ENCODE measurements around the gene PAFAH1B2.

Gene PAFAH1B2

GRCh38 chr11:117219001-117219400 lies 74.9 kb downstream of the PAFAH1B2 start:
- Mint-ChIP-seq H3K36me3 (peaks cover 54 to 74% of the 10 kb centered on the region in 2 donors), H3K4me1 (peaks cover 3 to 12% of the 10 kb centered on the region in 2 donors), H3K27me3 (no peaks in the 10 kb centered on the region), H3K27ac (peak overlapping the region; percentile 89), H3K4me3 (no peak overlapping the region), H3K9me3 (no peaks in the 10 kb centered on the region)
- no peak for ATAC-seq (replicated peaks)
- DNase-seq, result no peak

- no peaks in the 10 kb centered on the region for H3K27me3 Mint-ChIP-seq
- no peak overlapping the region for H3K4me3 Mint-ChIP-seq
- DNase-seq (no peak), ATAC-seq (replicated peaks) (no peak)
- H3K36me3 Mint-ChIP-seq, result peaks cover 53 to 74% of the 10 kb centered on the region in 2 donors
- H3K4me1 Mint-ChIP-seq, result peaks cover 3 to 12% of the 10 kb centered on the region in 2 donors
- H3K27ac Mint-ChIP-seq, result peak overlapping the region; percentile 89
- H3K9me3 Mint-ChIP-seq, result no peaks in the 10 kb centered on the region
Measured at GRCh38 chr11:117219455-117219854, 75.4 kb downstream of the PAFAH1B2 start.

GRCh38 chr11:117219995-117220394 lies 75.9 kb downstream of the PAFAH1B2 start:
- no peak for ATAC-seq (replicated peaks)
- Mint-ChIP-seq H3K36me3 (peaks cover 53 to 74% of the 10 kb centered on the region in 2 donors), H3K27me3 (no peaks in the 10 kb centered on the region), H3K27ac (peak overlapping the region; percentile 31), H3K4me3 (no peak overlapping the region), H3K9me3 (no peaks in the 10 kb centered on the region), H3K4me1 (peaks cover 3 to 17% of the 10 kb centered on the region in 2 donors)
- no peak for DNase-seq

- Mint-ChIP-seq H3K9me3 (no peaks in the 10 kb centered on the region), H3K27ac (no peak overlapping the region), H3K36me3 (peaks cover 59 to 78% of the 10 kb centered on the region in 2 donors)
Measured at GRCh38 chr11:117220568-117220967, 76.5 kb downstream of the PAFAH1B2 start.

DNA sequence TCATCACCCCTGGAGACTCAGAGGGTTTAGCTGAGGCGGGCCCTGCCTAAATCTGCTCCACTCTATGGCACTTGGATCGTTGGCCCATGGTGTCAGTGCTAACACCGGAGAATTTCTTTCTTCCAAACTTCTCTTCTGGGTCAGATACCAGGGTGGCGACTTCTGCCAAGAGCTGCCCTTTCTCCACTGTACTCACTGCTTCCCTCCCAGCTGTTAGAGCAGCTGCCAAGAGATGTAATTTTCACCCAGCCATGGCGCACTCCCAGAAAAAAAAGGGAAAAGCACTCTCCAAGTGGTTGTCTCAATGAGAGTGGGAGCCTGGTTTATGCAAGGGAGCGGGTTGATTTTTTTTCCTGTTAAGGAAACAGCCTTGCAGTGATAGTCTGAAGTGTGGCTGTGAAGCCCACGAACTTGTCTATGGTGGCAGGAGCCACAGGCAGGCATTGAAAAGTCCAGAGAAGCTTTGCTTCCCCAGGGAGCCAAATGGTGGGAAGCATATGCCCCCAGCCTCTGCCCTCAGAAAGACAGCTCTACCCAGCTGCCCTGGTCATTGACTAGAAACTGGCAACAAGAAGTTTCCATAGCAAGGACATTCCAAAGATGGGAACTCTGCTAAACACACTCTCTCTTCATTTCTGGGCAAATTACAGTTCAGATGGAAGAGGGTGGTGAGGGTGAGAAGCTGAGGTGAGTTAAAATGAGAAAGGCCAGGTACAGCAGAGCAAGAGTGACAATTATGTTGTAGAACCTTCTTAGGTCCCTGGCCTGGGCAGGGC lies 77.1 kb downstream of the PAFAH1B2 start:
- Mint-ChIP-seq H3K27ac (no peak overlapping the region), H3K4me1 (peaks cover 3 to 24% of the 10 kb centered on the region in 2 donors), H3K9me3 (no peaks in the 10 kb centered on the region), H3K36me3 (peaks cover 59 to 81% of the 10 kb centered on the region in 2 donors), H3K27me3 (no peaks in the 10 kb centered on the region), H3K4me3 (no peak overlapping the region)
- no peak for DNase-seq
- ATAC-seq (replicated peaks), result no peak

More at GRCh38 chr11:117220568-117220967, 76.5 kb downstream of the PAFAH1B2 start:
- no peak for ATAC-seq (replicated peaks)
- Mint-ChIP-seq H3K27me3 (no peaks in the 10 kb centered on the region), H3K4me3 (no peak overlapping the region), H3K4me1 (peaks cover 3 to 23% of the 10 kb centered on the region in 2 donors)
- no peak for DNase-seq

DNA sequence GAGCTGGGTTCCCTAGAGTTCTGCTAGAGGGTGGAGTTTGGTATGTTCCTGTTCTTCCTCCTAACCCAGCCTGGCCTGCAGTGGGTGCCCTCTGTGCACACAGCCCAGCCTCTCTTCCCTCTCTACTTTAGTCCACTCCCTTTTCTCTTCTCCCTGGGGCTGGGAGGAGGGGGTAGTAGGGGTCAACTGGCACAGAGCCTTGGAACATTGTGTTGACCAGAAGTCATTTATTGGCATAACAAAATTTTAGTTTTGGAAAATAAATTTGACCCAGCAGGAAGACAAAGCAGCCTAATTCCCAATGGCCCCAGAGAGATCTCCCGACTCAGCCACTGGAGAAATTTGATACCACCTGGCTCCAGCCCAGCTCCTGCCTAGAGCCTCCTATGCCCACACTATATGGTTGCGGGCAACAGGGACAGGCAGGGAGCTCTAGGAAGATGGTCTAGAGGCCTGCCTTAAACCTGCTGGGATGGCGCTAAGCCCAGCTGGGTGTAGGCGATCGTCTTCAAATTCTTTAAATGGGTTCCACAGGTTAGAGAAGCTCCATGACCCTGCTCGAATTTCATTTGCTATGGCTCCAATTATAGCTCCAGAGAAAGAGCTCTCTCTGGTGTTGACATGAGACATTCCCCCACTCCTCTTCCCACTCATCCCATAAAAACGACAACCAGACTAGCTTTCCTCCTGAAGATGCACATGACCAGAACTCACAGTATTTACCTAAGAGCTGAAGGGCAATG lies 77.9 kb downstream of the PAFAH1B2 start:
- H3K27me3 Mint-ChIP-seq, result no peaks in the 10 kb centered on the region
- no peak for DNase-seq
- peak overlapping the region; percentile 49 for H3K27ac Mint-ChIP-seq
- H3K9me3 Mint-ChIP-seq, result no peaks in the 10 kb centered on the region
- peaks cover 8 to 31% of the 10 kb centered on the region in 2 donors for H3K4me1 Mint-ChIP-seq
- no peak for ATAC-seq (replicated peaks)
- peaks cover 60 to 86% of the 10 kb centered on the region in 2 donors for H3K36me3 Mint-ChIP-seq
- no peak overlapping the region for H3K4me3 Mint-ChIP-seq

DNA sequence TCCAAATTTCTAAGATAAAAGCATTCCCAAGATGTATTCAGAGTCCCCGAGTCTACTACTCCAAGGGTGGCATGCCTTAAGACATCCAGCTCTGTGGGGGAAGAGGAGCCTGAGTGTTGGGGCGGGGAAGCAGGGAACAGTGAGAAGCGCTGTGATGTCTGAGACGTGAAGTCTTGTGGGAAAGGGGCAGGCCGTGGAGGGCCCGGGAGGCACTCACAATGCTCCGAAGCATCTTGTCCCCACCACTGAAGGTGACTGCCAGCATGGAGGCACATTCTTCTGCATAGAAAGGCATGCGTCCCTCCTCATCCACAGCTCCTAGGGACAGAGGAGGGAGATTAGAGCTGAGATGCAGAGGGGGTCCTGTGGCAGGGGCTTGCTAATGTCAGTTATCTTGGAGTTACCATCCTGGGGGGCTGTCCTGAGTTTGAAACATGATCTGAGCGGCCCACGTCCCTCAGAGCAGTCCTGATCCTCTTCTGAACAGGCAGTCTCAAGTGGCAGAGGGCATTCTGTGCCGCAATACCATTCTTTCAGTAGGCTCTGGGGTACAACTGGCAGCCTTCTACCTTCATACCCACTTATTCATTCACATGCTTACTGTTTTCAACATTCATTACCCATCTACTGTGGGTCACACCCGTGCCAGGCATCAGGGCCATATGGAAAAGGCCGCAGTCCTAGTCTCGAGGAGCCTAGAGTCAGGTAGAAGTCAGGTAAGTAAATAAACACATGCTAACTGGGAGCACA lies 79.1 kb downstream of the PAFAH1B2 start:
- Mint-ChIP-seq H3K4me3 (no peak overlapping the region), H3K36me3 (peaks cover 54 to 86% of the 10 kb centered on the region in 2 donors), H3K9me3 (no peaks in the 10 kb centered on the region), H3K27ac (peak overlapping the region; percentile 62), H3K4me1 (peaks cover 11 to 35% of the 10 kb centered on the region in 2 donors), H3K27me3 (no peaks in the 10 kb centered on the region)
- DNase-seq (no peak), ATAC-seq (replicated peaks) (no peak)

DNA sequence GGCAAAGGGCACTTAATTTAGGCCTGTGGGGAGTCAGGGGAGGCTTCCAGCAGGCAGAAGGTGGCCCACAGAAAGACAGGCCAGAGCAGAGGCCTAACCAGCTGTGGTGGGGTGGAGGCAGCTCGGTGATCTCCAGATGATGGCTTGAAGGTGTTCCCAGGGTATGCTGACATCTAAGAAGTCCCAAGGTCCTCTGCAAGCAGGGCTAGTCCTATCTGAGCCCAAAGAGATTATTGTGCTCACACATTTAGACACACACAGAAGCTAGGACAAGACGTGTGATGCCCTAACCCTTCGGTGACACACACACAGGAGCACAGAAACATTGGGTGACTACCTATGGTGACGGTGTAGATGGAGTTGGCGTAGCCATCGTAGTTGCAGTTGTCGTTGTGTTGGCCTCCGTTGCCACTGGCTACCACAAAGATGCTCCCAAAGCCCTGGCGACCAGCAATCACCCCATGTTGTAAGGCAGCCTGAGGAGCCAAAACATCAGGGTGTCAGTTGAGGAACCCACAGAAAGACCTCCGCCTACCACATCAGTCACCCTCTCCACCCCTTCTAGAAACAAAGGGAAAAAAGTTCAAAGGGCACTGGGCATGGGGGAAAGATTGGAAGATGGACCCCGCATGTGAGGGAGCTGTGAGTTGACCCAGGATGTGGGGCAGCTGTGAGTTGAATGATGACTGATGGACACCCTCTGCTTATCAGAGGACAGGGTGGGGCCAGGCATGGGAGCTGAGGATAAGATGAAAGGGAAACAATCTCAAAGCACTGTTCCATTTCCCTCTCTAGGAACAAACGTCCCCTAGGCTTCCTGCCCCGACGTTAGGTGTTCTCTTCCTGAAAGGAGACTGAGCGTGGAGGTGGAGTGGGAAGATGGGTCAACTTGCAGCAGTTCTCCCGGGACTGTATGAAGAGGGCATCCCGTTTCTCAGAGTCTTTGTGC lies 79.9 kb downstream of the PAFAH1B2 start:
- no peaks in the 10 kb centered on the region for H3K9me3 Mint-ChIP-seq
- DNase-seq (no peak), ATAC-seq (replicated peaks) (no peak)
- H3K27me3 Mint-ChIP-seq, result no peaks in the 10 kb centered on the region
- H3K36me3 Mint-ChIP-seq, result peaks cover 57 to 83% of the 10 kb centered on the region in 2 donors
- peak overlapping the region; percentile 62 for H3K27ac Mint-ChIP-seq
- H3K4me1 Mint-ChIP-seq, result peaks cover 16 to 42% of the 10 kb centered on the region in 2 donors
- no peak overlapping the region for H3K4me3 Mint-ChIP-seq

DNA sequence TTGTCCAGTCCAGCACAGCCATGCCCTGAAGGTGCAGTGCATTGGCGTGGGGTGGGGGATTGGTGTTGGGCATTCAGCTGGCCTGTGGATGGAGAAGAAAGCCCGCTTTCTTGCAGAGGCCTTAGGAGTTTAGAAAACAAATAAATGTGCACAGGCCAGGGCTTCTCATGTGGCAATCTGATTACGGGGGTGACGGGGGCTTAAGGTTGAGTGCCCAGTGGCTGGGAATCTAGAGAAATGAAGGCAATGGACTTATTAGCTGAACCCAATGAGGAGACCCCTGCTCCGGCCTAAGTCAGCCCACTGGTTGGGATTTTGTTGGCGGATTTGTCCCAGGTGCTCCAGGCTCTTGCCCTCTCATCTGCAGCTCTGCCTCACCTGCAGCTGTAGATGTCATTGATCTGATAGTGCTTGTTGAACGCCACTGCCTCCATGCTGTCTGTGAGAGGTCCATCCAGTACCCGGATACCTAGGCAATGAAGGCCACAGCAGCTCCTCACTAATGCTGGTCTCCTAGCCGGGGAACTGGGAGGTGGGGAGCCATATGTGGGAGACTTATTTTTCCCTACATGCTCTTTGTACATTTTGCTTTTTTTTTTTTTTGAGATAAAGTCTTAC lies 81.6 kb downstream of the PAFAH1B2 start:
- no peak overlapping the region for H3K27ac Mint-ChIP-seq

More for the DNA sequence above, 81.6 kb downstream of the PAFAH1B2 start:
- Mint-ChIP-seq H3K4me1 (peaks cover 24 to 47% of the 10 kb centered on the region in 2 donors), H3K4me3 (no peak overlapping the region), H3K27me3 (no peaks in the 10 kb centered on the region), H3K9me3 (no peaks in the 10 kb centered on the region), H3K36me3 (peaks cover 52 to 85% of the 10 kb centered on the region in 2 donors)
- ATAC-seq (replicated peaks) (no peak), DNase-seq (no peak)

All from stimulated activated naive B cell treated with anti-CD40 and anti-IgM and Interleukin-4, amounts not matched to agents 10 μg/mL and 1 μg/mL and 100 μg/mL, for 72 hours (primary cell).